SK-N-SH (cell line): ENCODE results near the gene VRK2. TPM values are rescaled to one million over a fixed set of nuclear protein-coding genes. Genes with fewer than 3 reads are reported as not detected.

Experiments
- CTCF ChIA-PET: fragments of 300-600, 350-600 bp; formaldehyde crosslinking; extraction: SDS; loops from one replicate; lab custom pipeline; 2021; lab: Yijun Ruan, JAX
- POLR2A ChIA-PET: fragments of 350-600 bp; sonication (Branson Sonifier 250); formaldehyde crosslinking; extraction: SDS; loops from one replicate; lab custom pipeline; 2020; ENCODE audit warnings: antibody characterized with exemption, inconsistent platforms; lab: Yijun Ruan, JAX
- DNase-seq: peaks from one replicate; pipeline ENCODE4 v3.0.0; 2012
- H2AFZ ChIP-seq: fragments of 200-600 bp; sonication (generic); 2 replicates; pipeline ENCODE4 v1.8.1; 2016; ENCODE audit warnings: antibody characterized with exemption, mild to moderate bottlenecking, low read depth
- H3F3A ChIP-seq: fragments of 200-600 bp; sonication (generic); replicated peaks from 2 replicates; pipeline ENCODE3; 2016; ENCODE audit warnings: antibody characterized with exemption, mild to moderate bottlenecking; ENCODE audit not compliant: insufficient read depth
- H3K27ac ChIP-seq, 2 experiments: fragments of 200-500 bp in 1 of 2; fragments of 200-600 bp in 1 of 2; sonication (Bioruptor generic) in 1 of 2; sonication (generic), shearing (Covaris generic) in 1 of 2; 2 replicates each; pipeline versions ENCODE4 v1.5.1 to v1.6.1; 2014 to 2016; ENCODE audit warnings: low read depth in 2 of 2, inconsistent platforms in 1 of 2, low read length in 1 of 2, mild to moderate bottlenecking in 1 of 2, mixed read lengths in 1 of 2
- H3K27me3 ChIP-seq: fragments of 200-600 bp; sonication (generic), shearing (Covaris generic); 2 replicates; pipeline ENCODE4 v1.6.1; 2016; ENCODE audit warnings: mixed run types; ENCODE audit not compliant: insufficient read depth
- H3K36me3 ChIP-seq, 2 experiments: fragments of 200-500 bp in 1 of 2; fragments of 200-600 bp in 1 of 2; sonication (Bioruptor generic) in 1 of 2; sonication (generic) in 1 of 2; replicated peaks in 1 of 2; 2 replicates each; pipeline versions ENCODE3 to v1.5.1; 2014 to 2016; ENCODE audit warnings: low read length in 1 of 2, mild to moderate bottlenecking in 1 of 2; ENCODE audit not compliant: insufficient read depth in 2 of 2, control insufficient read depth in 1 of 2
- H3K4me1 ChIP-seq, 2 experiments: fragments of 200-500 bp in 1 of 2; fragments of 200-600 bp in 1 of 2; sonication (Bioruptor generic) in 1 of 2; sonication (generic), shearing (Covaris generic) in 1 of 2; 2 replicates each; pipeline versions ENCODE4 v1.5.1 to v1.6.1; 2014 to 2016; ENCODE audit warnings: low read depth in 1 of 2, low read length in 1 of 2, mixed run types in 1 of 2; ENCODE audit not compliant: insufficient read depth in 2 of 2, control insufficient read depth in 1 of 2
- H3K4me2 ChIP-seq: fragments of 200-600 bp; sonication (generic), shearing (Covaris generic); 2 replicates; pipeline ENCODE4 v1.6.1; 2017; ENCODE audit warnings: mixed run types
- H3K4me3 ChIP-seq, 2 experiments: fragments of 200-500 bp in 1 of 2; fragments of 200-600 bp in 1 of 2; sonication (Bioruptor generic) in 1 of 2; sonication (generic), shearing (Covaris generic) in 1 of 2; 2 replicates each; pipeline versions ENCODE4 v1.5.1 to v1.8.1; 2014 to 2016; ENCODE audit warnings: low read depth in 2 of 2, inconsistent platforms in 1 of 2, low read length in 1 of 2, mild to moderate bottlenecking in 1 of 2, mixed read lengths in 1 of 2, moderate library complexity in 1 of 2
- H3K79me2 ChIP-seq: fragments of 200-600 bp; sonication (generic); 2 replicates; pipeline ENCODE4 v1.8.1; 2017; ENCODE audit warnings: mild to moderate bottlenecking; ENCODE audit not compliant: insufficient read depth
- H3K9ac ChIP-seq: fragments of 200-600 bp; sonication (generic); 2 replicates; pipeline ENCODE4 v1.6.1; 2017; ENCODE audit warnings: mixed run types
- H3K9me2 ChIP-seq: fragments of 200-600 bp; sonication (generic); 2 replicates; pipeline ENCODE4 v1.6.1; 2017; ENCODE audit warnings: mixed run types
- H3K9me3 ChIP-seq: fragments of 200-600 bp; sonication (generic); 2 replicates; pipeline ENCODE4 v1.6.1; 2017; ENCODE audit warnings: mixed run types, mild to moderate bottlenecking, moderate library complexity
- H4K20me1 ChIP-seq: fragments of 200-600 bp; sonication (generic); 2 replicates; pipeline ENCODE4 v1.6.1; 2017; ENCODE audit warnings: mild to moderate bottlenecking, mixed run types; ENCODE audit not compliant: insufficient read depth
- CHD2 ChIP-seq: fragments of 150-350 bp; IDR thresholded peaks from 2 replicates; pipeline ENCODE4 v1.6.1; 2018; ENCODE audit warnings: low read length; ENCODE audit not compliant: partially characterized antibody
- CTCF ChIP-seq: fragments of 200-600 bp; sonication (generic); IDR thresholded peaks from 2 replicates; pipeline ENCODE4 v1.6.1; 2017; ENCODE audit warnings: antibody characterized with exemption, mild to moderate bottlenecking, moderate library complexity
- ELF1 ChIP-seq: IDR thresholded peaks from 2 replicates; pipeline ENCODE4 v1.4.0; 2012
- EP300 ChIP-seq, 2 experiments: IDR thresholded peaks; 2 replicates each; pipeline versions ENCODE4 v1.4.0 to v1.6.1; 2012; ENCODE audit warnings: borderline replicate concordance in 1 of 2, low read depth in 1 of 2, low read length in 1 of 2
- FOSL2 ChIP-seq: IDR thresholded peaks from 2 replicates; pipeline ENCODE4 v1.4.0; 2012; ENCODE audit warnings: low read depth, mild to moderate bottlenecking, moderate library complexity, borderline replicate concordance
- FOXJ3 ChIP-seq: sonication (generic); formaldehyde crosslinking; IDR thresholded peaks from 2 replicates; pipeline ENCODE4 v1.5.1; 2020; ENCODE audit warnings: mild to moderate bottlenecking, missing genetic modification reagents
- FOXM1 ChIP-seq: IDR thresholded peaks from 2 replicates; pipeline ENCODE4 v1.4.0; 2012; ENCODE audit warnings: low read depth, mild to moderate bottlenecking
- GABPA ChIP-seq: IDR thresholded peaks from 2 replicates; pipeline ENCODE4 v1.4.0; 2012; ENCODE audit warnings: low read depth, mild to moderate bottlenecking
- MAX ChIP-seq: IDR thresholded peaks from 2 replicates; pipeline ENCODE4 v1.4.0; 2012; ENCODE audit warnings: low read depth
- MXI1 ChIP-seq: IDR thresholded peaks from 2 replicates; pipeline ENCODE4 v1.6.1; 2012; ENCODE audit warnings: mild to moderate bottlenecking, low read depth, low read length, improper control_type of control experiment
- PBX3 ChIP-seq: IDR thresholded peaks from 2 replicates; pipeline ENCODE4; 2012
- POLR2AphosphoS5 ChIP-seq: IDR thresholded peaks from 2 replicates; pipeline ENCODE4 v1.6.1; 2012; ENCODE audit warnings: low read depth, low read length
- REST ChIP-seq: IDR thresholded peaks from 2 replicates; pipeline ENCODE4 v1.6.1; 2012; ENCODE audit warnings: mild to moderate bottlenecking, low read depth, low read length, moderate library complexity
- RFX5 ChIP-seq: IDR thresholded peaks from 2 replicates; pipeline ENCODE4 v1.6.1; 2012; ENCODE audit warnings: mild to moderate bottlenecking, improper control_type of control experiment, low read length
- SIN3A ChIP-seq: IDR thresholded peaks from 2 replicates; pipeline ENCODE4 v1.6.1; 2012; ENCODE audit warnings: low read depth, mild to moderate bottlenecking, low read length, moderate library complexity, borderline replicate concordance
- SMC3 ChIP-seq: IDR thresholded peaks from 2 replicates; pipeline ENCODE4 v1.6.1; 2012; ENCODE audit warnings: low read depth, low read length, improper control_type of control experiment
- TAF1 ChIP-seq: IDR thresholded peaks from 2 replicates; pipeline ENCODE4 v1.6.1; 2012; ENCODE audit warnings: low read depth, mild to moderate bottlenecking, low read length, moderate library complexity, borderline replicate concordance
- ZBTB33 ChIP-seq: IDR thresholded peaks from 2 replicates; pipeline ENCODE4 v1.4.0; 2012; ENCODE audit warnings: low read depth, borderline replicate concordance
- WGBS: methylation state at CpG from one replicate; pipeline ENCODE4 v1.1.6; 2017; ENCODE audit warnings: low lambda C conversion rate; 5-methylcytosine and 5-hydroxymethylcytosine counted together
- polyA plus RNA-seq, 3 experiments: library from polyadenylated mRNA; depleted of rRNA; stranded (reverse); fragments of >200 nt; gene quantifications; 2 replicates each; pipeline ENCODE4 v1.2.3, GENCODE V29; 2012

The VRK2 gene
- polyA plus RNA-seq, 1 of the 3 experiments (the other 2 are of a cell fraction), result not detected

- WGBS, result 93% methylated on average over 3 of the region's 3 CpGs
- POLR2A ChIA-PET, result interaction anchor here (1.1 kb wide), 1 partner anchor 34 kb away, joined by 3 read pairs; the partner anchor contains the start of gene FANCL
- H2AFZ ChIP-seq, result no peak overlapping the region
Observed at GRCh38 chr2:58207189-58207588, 160.6 kb downstream of the VRK2 start.

More at GRCh38 chr2:58207189-58207588, 160.6 kb downstream of the VRK2 start:
- no peaks in the 10 kb centered on the region for H3K79me2 ChIP-seq
- H3K27me3 ChIP-seq, result no peaks in the 10 kb centered on the region
- no peak overlapping the region for H3K9ac ChIP-seq
- CTCF ChIA-PET, result no interaction called here
- H3F3A ChIP-seq, result peaks cover 18% of the 10 kb centered on the region
- peaks cover 18 to 36% of the 10 kb centered on the region in 2 experiments for H3K36me3 ChIP-seq
- DNase-seq, result no peak
- H3K27ac ChIP-seq, result no peak overlapping the region
- 0 out of 4 replicates have a peak, but pooled peaks cover 0 to 5% of the 10 kb centered on the region in 2 experiments for H3K4me1 ChIP-seq
- H3K4me2 ChIP-seq, result no peak overlapping the region
- H3K9me3 ChIP-seq, result no peaks in the 10 kb centered on the region
- H4K20me1 ChIP-seq, result no peaks in the 10 kb centered on the region
- H3K9me2 ChIP-seq, result no peaks in the 10 kb centered on the region
- no peak overlapping the region for H3K4me3 ChIP-seq
- TF ChIP-seq EP300 (IDR thresholded peaks at IDR 0.05; ENCODE audit: borderline replicate concordance in 1 of 2, low read depth in 1 of 2, low read length in 1 of 2) (no peak), TAF1 (no peak), CTCF (no peak), FOXJ3 (CRISPR knock-in tag) (no peak), FOXM1 (no peak), PBX3 (no peak), REST (no peak), MAX (no peak), MXI1 (no peak), FOSL2 (no peak), RFX5 (no peak), SIN3A (no peak), GABPA (no peak), POLR2AphosphoS5 (no peak), CHD2 (no peak), ZBTB33 (no peak), SMC3 (no peak), ELF1 (no peak)
